RWPE2 (cell line): ENCODE results near the gene EYA4.

ENCODE experiments used
- ATAC-seq: fragments of 200-7000 bp; cut with Tn5 transposase; 3 replicates; pipeline ENCODE4 v1.9.1; 2021; ENCODE audit warnings: low read depth
- DNase-seq: peaks from one replicate; pipeline ENCODE4 v3.0.0-alpha.2; 2020; ENCODE audit warnings: low spot score
- H3K27ac ChIP-seq: fragments of 450-650 bp; 2 replicates; pipeline ENCODE4 v1.5.1; 2017; ENCODE audit warnings: mild to moderate bottlenecking; ENCODE audit not compliant: poor library complexity, severe bottlenecking
- H3K27me3 ChIP-seq: fragments of 250-450 bp; sonication (Bioruptor Pico); 2 replicates; pipeline ENCODE4 v1.5.1; 2021; ENCODE audit warnings: mild to moderate bottlenecking, moderate library complexity; ENCODE audit not compliant: insufficient read depth, poor library complexity, severe bottlenecking
- H3K36me3 ChIP-seq: fragments of 250-450 bp; sonication (Bioruptor Pico); 2 replicates; pipeline ENCODE4 v1.5.1; 2020; ENCODE audit warnings: low read depth, mild to moderate bottlenecking, moderate library complexity
- H3K4me1 ChIP-seq: fragments of 250-450 bp; sonication (Bioruptor Pico); 2 replicates; pipeline ENCODE4 v1.5.1; 2021; ENCODE audit warnings: mild to moderate bottlenecking, moderate library complexity; ENCODE audit not compliant: insufficient read depth, poor library complexity, severe bottlenecking
- H3K4me3 ChIP-seq: fragments of 250-450 bp; sonication (Bioruptor Pico); 2 replicates; pipeline ENCODE4 v1.5.1; 2021; ENCODE audit warnings: mild to moderate bottlenecking, moderate library complexity; ENCODE audit not compliant: severe bottlenecking
- H3K9me3 ChIP-seq: fragments of 250-450 bp; sonication (Bioruptor Pico); 2 replicates; pipeline ENCODE4 v1.5.1; 2021; ENCODE audit warnings: mild to moderate bottlenecking, moderate library complexity; ENCODE audit not compliant: severe bottlenecking
- TF ChIP-seq, protein P1 (sequence below): fragments of 450-650 bp; IDR thresholded peaks from one replicate; pipeline ENCODE4 v1.5.1; 2017; ENCODE audit warnings: mild to moderate bottlenecking, moderate library complexity; ENCODE audit not compliant: poor library complexity, severe bottlenecking

The EYA4 gene

DNA sequence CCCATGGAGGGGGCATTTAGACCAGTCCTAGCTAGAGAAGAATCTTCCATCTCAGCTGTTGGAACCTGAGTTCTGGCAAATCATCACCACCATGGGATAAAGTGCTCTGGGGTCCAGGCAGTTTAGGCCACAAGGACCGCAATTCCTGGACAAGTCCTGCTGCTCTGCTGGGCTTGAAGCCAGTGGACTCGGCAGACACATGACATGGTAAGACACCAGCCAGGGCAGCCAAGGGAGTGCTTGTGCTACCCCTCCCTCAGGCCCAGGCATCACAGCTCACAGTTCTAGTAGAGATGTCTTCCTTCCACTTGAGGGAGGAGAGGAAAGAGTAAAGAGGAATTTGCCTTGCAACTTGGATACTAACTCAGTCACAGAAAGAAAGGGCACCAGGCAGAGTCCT lies 246.0 kb downstream of the EYA4 start:
- H3K4me1 ChIP-seq = no peaks in the 10 kb centered on the region
- TF ChIP-seq, protein P1, sequence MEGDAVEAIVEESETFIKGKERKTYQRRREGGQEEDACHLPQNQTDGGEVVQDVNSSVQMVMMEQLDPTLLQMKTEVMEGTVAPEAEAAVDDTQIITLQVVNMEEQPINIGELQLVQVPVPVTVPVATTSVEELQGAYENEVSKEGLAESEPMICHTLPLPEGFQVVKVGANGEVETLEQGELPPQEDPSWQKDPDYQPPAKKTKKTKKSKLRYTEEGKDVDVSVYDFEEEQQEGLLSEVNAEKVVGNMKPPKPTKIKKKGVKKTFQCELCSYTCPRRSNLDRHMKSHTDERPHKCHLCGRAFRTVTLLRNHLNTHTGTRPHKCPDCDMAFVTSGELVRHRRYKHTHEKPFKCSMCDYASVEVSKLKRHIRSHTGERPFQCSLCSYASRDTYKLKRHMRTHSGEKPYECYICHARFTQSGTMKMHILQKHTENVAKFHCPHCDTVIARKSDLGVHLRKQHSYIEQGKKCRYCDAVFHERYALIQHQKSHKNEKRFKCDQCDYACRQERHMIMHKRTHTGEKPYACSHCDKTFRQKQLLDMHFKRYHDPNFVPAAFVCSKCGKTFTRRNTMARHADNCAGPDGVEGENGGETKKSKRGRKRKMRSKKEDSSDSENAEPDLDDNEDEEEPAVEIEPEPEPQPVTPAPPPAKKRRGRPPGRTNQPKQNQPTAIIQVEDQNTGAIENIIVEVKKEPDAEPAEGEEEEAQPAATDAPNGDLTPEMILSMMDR = no peak
- no peak for ATAC-seq
- H3K27ac ChIP-seq = no peak overlapping the region
- no peaks in the 10 kb centered on the region for H3K27me3 ChIP-seq
- no peaks in the 10 kb centered on the region for H3K9me3 ChIP-seq
- DNase-seq = no peak
- H3K4me3 ChIP-seq = no peak overlapping the region
- no peaks in the 10 kb centered on the region for H3K36me3 ChIP-seq

DNA sequence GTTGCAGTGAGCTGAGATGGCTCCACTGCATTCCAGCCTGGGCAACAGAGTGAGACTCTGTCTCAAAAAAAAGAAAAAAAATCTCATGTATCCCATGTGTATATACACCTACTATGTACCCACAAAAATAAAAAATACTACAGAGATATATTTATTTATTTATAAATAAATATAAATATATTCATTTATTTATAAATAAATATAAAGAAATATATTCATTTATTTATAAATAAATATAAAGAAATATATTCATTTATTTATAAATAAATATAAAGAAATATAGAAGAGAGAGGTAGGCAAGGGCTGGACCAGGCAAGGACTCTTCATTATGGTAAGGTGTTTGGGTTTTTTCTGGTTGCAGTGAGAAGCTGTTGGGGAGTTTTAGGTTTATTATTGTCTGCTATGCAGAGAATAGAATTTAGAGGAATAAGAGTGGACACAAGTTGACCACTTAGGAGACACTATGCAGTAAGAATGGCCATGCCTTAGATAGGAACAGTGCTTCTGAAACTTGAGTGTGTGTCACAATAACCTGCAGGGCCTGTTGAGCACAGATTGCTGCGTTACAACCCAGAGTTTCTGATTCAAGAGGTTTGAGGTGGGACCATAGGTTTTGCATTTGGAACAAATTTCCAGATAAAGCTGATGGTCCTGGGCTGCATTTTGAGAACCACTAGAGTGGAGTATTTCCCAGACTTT lies 254.2 kb downstream of the EYA4 start:
- ATAC-seq (no peak), DNase-seq (no peak)
- Histone ChIP-seq H3K27ac (no peak overlapping the region), H3K36me3 (no peaks in the 10 kb centered on the region), H3K9me3 (no peaks in the 10 kb centered on the region), H3K4me1 (no peaks in the 10 kb centered on the region), H3K4me3 (no peak overlapping the region), H3K27me3 (no peaks in the 10 kb centered on the region)
- TF ChIP-seq, protein P1 = no peak

DNA sequence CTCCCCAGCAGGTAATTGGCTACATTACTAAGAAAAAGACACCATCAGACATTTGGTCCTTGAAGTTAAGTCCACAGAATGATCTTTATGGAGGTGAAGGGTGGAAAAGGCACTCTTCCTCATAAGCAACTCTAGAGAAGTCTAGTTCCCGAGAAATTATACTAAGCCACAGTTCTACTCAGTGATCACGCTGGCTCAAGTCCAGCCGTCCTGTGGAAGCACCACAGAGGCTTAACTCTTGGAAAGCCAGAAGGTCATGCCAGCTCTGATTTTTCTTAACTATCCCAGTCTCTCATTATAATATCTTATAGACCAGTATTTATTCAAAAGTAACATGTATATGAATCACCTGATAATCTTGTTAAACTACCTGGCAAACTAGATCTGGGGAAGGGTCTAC lies 258.5 kb downstream of the EYA4 start:
- Histone ChIP-seq H3K4me3 (no peak overlapping the region), H3K27ac (no peak overlapping the region), H3K27me3 (no peaks in the 10 kb centered on the region), H3K4me1 (no peaks in the 10 kb centered on the region), H3K36me3 (no peaks in the 10 kb centered on the region), H3K9me3 (no peaks in the 10 kb centered on the region)
- no peak for ATAC-seq
- TF ChIP-seq, protein P1 = no peak
- DNase-seq = no peak

DNA sequence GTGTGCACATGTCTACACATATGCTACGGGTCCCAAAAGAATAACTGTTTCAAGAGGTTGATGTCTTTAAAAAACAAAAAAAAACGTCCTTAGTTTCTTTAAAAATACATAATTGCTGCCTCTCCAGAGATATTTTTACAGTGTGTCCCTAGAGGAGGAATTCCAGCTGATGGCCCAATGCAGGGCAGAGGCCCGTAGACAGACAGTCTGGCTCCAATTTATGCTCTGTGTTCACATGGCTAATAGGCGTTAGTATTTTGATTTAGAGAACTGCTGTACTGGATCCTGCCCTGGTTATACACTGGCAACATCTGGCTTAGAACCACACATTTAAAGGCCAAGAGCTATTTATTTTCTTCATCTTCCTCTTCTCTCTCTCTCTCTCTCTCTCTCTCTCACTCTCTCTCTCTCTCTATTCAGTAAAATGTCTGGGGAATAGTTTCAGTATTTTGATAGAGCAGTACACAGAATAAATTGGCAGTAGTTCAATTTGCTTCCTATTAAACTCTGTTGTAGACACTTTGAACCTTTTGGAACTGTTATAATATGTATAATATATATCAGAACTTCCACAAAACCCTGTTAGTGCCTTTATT lies 260.6 kb downstream of the EYA4 start:
- DNase-seq (no peak), ATAC-seq (no peak)
- no peak overlapping the region for H3K4me3 ChIP-seq
- no peak overlapping the region for H3K27ac ChIP-seq
- TF ChIP-seq, protein P1 = no peak
- H3K9me3 ChIP-seq = no peaks in the 10 kb centered on the region
- no peaks in the 10 kb centered on the region for H3K4me1 ChIP-seq
- H3K27me3 ChIP-seq = no peaks in the 10 kb centered on the region
- no peaks in the 10 kb centered on the region for H3K36me3 ChIP-seq
